Spinal cord (tissue), 10 donors: ENCODE data around the gene SLCO3A1. TPM values are rescaled to one million over a fixed set of nuclear protein-coding genes. Genes with fewer than 3 reads are reported as not detected.

Source experiments
- DNase-seq, 6 donors: peaks; one replicate each; pipeline versions ENCODE4 v3.0.0 to v3.0.0-alpha.2; 2013 to 2015; ENCODE audit warnings: low spot score in 6 of 6, low read depth in 4 of 6
- H3K27ac ChIP-seq: one replicate; pipeline ENCODE4 v1.5.1; 2013; ENCODE audit warnings: low read depth, low read length, control low read depth
- H3K27me3 ChIP-seq: one replicate; pipeline ENCODE4 v1.6.1; 2013; ENCODE audit warnings: low read length; ENCODE audit not compliant: control insufficient read depth, insufficient read depth
- H3K36me3 ChIP-seq: one replicate; pipeline ENCODE4 v1.6.1; 2013; ENCODE audit warnings: low read length; ENCODE audit not compliant: control insufficient read depth, insufficient read depth
- H3K4me1 ChIP-seq: one replicate; pipeline ENCODE4 v1.6.1; 2013; ENCODE audit warnings: low read length; ENCODE audit not compliant: control insufficient read depth, insufficient read depth
- H3K4me3 ChIP-seq: one replicate; pipeline ENCODE4 v1.5.1; 2013; ENCODE audit warnings: low read depth, low read length, control low read depth
- H3K9me3 ChIP-seq: one replicate; pipeline ENCODE4 v1.6.1; 2013; ENCODE audit warnings: low read length; ENCODE audit not compliant: control insufficient read depth, insufficient read depth
- WGBS: methylation state at CpG from one replicate; pipeline ENCODE4 v1.1.5; 2013; ENCODE audit warnings: missing lambda C conversion rate; ENCODE audit not compliant: insufficient coverage; 5-methylcytosine and 5-hydroxymethylcytosine counted together
- polyA plus RNA-seq, 2 donors: library from polyadenylated mRNA; unstranded; fragments of 120-200 nt; gene quantifications; one replicate each; pipeline ENCODE4 v1.2.1, GENCODE V29; 2013; ENCODE audit not compliant: insufficient read length in 2 of 2
- total RNA-seq, 2 donors: library from RNA; depleted of rRNA in 1 of 2; stranded (reverse); fragments of 120-200 nt in 1 of 2; fragments of >200 nt in 1 of 2; gene quantifications; one replicate each; pipeline versions ENCODE4 v1.2.3 to v1.2.4, GENCODE V29; 2013 to 2014
- donor health status: healthy.

SLCO3A1 gene
- total and polyA plus RNA-seq, 4 donors, result 4.6 to 22.2 (median 13.0) TPM

DNA sequence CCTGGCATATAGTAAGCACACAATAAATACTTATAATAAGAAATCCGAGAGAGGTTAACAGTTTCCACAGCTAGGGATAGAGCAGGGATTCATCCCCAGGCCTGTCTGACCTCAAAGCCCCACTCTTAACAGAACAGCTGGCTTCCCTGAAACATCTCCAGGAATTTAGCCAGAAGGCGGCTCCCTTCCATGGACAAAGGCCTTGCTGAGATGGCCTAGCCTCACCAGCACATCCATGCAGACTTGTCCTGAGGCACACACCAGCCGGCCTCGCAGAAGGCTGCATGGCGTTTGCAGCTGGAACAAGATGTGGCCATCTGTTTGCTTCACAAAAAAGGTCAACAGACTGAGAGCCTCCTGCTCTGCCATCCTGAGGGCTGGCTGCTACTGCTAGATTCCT lies 245.4 kb downstream of the SLCO3A1 start:
- WGBS, result 59% methylated on average over 4 of the region's 5 CpGs
- H3K27ac ChIP-seq, result no peak overlapping the region

DNA sequence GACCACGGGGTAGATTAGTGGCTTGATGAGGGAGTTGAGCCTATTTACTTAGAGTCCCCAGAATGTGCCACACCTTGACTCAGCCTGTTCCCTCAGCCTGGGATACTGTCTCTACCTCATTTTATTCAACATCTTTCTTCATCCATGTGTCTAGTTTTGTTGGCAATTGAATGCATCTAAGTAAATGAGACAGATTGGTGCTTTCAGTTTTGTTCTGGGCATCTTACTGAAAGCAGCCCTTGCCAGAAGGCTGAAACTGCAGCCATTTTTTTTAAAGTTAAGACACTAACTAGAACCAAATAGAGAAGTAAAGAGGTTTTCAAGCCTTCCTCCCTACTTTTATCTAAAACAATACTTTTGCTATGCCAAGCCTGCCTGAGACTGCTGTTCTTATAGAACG lies 246.8 kb downstream of the SLCO3A1 start:
- Histone ChIP-seq H3K36me3 (no peaks in the 10 kb centered on the region), H3K4me3 (no peak overlapping the region), H3K27me3 (no peaks in the 10 kb centered on the region), H3K27ac (no peak overlapping the region), H3K9me3 (no peaks in the 10 kb centered on the region), H3K4me1 (peaks cover 14% of the 10 kb centered on the region)
- DNase-seq, result peak in 1 of 6 donors; percentile 67
- no CpG with 5 or more reads among the region's 2 CpGs for WGBS

More for the DNA sequence above, 245.4 kb downstream of the SLCO3A1 start:
- no peak overlapping the region for H3K4me3 ChIP-seq
- no peaks in the 10 kb centered on the region for H3K27me3 ChIP-seq
- H3K9me3 ChIP-seq, result no peaks in the 10 kb centered on the region
- DNase-seq, result peak in 1 of 6 donors; percentile 77
- H3K4me1 ChIP-seq, result peaks cover 9% of the 10 kb centered on the region
- H3K36me3 ChIP-seq, result no peaks in the 10 kb centered on the region

DNA sequence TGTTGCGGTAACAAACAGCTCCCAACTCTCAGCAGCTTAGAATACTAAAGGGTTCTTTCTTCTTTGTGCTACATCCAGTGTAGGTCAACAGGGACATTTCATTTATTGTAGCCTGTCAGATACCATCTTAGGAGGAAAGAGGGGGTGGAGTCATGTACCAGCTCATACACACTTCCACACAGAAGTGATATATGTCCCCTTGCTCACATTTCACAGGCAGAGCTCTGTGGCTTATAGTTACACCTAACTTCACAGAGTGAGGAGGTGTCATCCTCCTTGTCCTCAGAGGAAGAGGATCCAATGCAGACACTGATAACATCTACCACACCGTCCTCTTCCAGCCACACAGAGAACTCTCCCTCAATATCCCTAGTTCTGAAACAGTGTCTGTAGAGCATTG lies 247.2 kb downstream of the SLCO3A1 start:
- Histone ChIP-seq H3K36me3 (no peaks in the 10 kb centered on the region), H3K4me1 (peaks cover 14% of the 10 kb centered on the region), H3K27me3 (no peaks in the 10 kb centered on the region), H3K9me3 (no peaks in the 10 kb centered on the region), H3K4me3 (no peak overlapping the region), H3K27ac (no peak overlapping the region)
- no CpG with 5 or more reads among the region's 2 CpGs for WGBS
- no peak for DNase-seq

GRCh38 chr15:92101708-92102394 lies 248.3 kb downstream of the SLCO3A1 start:
- Histone ChIP-seq H3K36me3 (no peaks in the 10 kb centered on the region), H3K27me3 (no peaks in the 10 kb centered on the region), H3K4me3 (no peak overlapping the region), H3K9me3 (no peaks in the 10 kb centered on the region), H3K4me1 (peaks cover 16% of the 10 kb centered on the region), H3K27ac (no peak overlapping the region)
- 76% methylated on average over 8 of the region's 9 CpGs for WGBS
- peak in 1 of 6 donors; percentile 45 for DNase-seq

GRCh38 chr15:92102395-92102755 lies 248.9 kb downstream of the SLCO3A1 start:
- H3K4me1 ChIP-seq, result peaks cover 16% of the 10 kb centered on the region
- no peak for DNase-seq
- no peaks in the 10 kb centered on the region for H3K36me3 ChIP-seq
- no peaks in the 10 kb centered on the region for H3K27me3 ChIP-seq
- no peaks in the 10 kb centered on the region for H3K9me3 ChIP-seq
- no peak overlapping the region for H3K4me3 ChIP-seq
- 100% methylated on average over 1 of the region's 2 CpGs for WGBS
- no peak overlapping the region for H3K27ac ChIP-seq

DNA sequence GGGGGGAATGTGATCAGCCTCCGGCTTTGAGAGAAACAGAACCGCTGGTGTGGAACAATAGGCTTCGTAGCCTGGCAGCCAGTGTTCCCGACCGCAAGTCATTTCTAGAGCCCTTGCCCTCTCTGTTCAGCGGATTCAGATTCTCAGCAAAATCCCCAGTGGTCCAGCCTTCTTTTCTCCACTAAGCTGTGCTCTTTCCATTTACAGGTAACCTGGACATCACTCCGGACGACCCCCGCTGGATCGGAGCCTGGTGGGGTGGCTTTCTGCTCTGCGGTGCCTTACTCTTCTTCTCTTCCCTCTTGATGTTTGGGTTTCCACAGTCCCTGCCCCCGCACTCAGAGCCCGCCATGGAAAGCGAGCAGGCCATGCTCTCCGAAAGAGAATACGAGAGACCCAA lies 250.6 kb downstream of the SLCO3A1 start:
- H3K4me1 ChIP-seq, result peaks cover 12% of the 10 kb centered on the region
- H3K27me3 ChIP-seq, result no peaks in the 10 kb centered on the region
- no peak overlapping the region for H3K27ac ChIP-seq
- no peak overlapping the region for H3K4me3 ChIP-seq
- no peaks in the 10 kb centered on the region for H3K9me3 ChIP-seq
- H3K36me3 ChIP-seq, result no peaks in the 10 kb centered on the region
- 79% methylated on average over 16 of the region's 16 CpGs for WGBS
- peak in 1 of 6 donors; percentile 46 for DNase-seq

DNA sequence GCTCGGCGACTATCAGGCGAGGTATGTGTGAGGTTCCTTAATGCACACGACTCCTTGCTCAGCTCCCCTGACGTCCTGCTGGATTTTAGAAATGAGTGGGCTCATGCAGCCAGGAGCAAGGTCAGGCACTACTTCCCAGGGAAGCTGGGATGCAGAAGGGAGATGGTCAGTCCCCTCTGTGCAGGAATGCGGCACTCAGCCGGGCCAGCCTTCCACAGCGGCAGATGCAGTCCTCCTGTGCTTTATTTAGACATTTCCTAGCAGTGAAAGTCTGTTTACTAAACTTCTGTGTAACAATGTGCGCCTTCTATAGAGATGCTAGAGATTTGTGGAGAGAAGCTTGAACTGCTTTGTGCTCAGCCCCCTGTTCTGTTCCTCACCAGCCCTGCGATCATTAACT lies 252.1 kb downstream of the SLCO3A1 start:
- Histone ChIP-seq H3K4me1 (peaks cover 18% of the 10 kb centered on the region), H3K27me3 (no peaks in the 10 kb centered on the region), H3K27ac (no peak overlapping the region), H3K36me3 (no peaks in the 10 kb centered on the region), H3K4me3 (no peak overlapping the region), H3K9me3 (no peaks in the 10 kb centered on the region)
- WGBS, result 59% methylated on average over 10 of the region's 10 CpGs
- no peak for DNase-seq

- DNase-seq, result no peak
- H3K27ac ChIP-seq, result no peak overlapping the region
- no peak overlapping the region for H3K4me3 ChIP-seq
- H3K9me3 ChIP-seq, result no peaks in the 10 kb centered on the region
- WGBS, result 30% methylated on average over 3 of the region's 4 CpGs
- H3K27me3 ChIP-seq, result no peaks in the 10 kb centered on the region
- H3K36me3 ChIP-seq, result no peaks in the 10 kb centered on the region
- H3K4me1 ChIP-seq, result peaks cover 28% of the 10 kb centered on the region
These were observed 254.0 kb downstream of the SLCO3A1 start for GRCh38 chr15:92107510-92107909.

DNA sequence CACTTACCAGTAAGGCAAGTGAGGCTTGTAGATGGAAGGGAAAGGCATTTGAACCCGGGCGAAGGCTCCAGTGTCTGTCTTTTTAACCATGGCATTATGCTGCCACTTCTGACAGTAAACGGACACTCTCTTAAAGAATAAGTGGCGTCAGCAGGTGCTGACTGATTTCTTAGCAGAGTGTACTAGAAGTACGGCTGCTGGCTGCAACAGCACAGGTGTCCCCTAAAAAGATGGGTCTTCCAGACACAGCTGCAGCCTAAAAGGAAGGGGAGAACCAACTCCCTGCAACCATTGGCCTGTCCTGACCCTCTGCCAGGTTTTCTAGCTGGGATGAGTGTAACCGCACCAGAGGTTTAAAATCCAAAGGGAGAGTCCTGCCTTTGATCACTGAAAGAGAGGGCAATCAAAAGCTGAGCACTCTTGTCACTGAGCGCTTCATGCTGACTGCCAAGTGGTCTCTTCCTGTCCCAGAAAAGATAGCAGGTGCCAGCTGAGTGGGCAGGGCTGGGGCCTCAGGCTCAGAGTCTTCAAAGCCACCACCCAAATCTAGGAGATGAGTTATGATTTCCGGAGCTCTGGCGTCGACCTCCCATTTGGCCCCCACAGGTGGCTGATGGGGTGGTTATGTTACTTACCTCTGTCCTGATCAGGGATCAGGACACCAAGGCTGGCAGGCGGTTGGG lies 255.8 kb downstream of the SLCO3A1 start:
- Histone ChIP-seq H3K27ac (no peak overlapping the region), H3K27me3 (no peaks in the 10 kb centered on the region), H3K36me3 (no peaks in the 10 kb centered on the region), H3K9me3 (no peaks in the 10 kb centered on the region), H3K4me3 (no peak overlapping the region), H3K4me1 (peaks cover 37% of the 10 kb centered on the region)
- DNase-seq, result no peak
- 70% methylated on average over 5 of the region's 11 CpGs for WGBS

DNA sequence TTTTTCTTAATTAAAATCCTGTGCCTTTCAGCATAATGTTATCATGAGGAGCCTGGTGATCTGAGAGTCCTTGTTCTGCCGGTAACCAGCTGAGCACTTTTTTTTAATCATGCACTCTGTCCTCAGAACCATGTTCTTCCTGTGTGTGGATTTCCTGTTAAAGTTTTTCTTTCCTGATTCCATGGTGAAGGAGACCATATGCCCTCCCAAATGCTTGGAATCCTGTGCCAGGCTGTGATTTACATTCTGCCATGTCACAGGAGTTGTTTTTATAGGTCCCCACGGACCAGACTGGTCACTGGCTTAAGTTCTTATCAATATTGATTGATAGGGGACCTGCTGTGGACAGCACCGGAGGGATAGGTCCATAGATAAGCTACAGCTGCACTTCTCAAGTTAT lies 257.8 kb downstream of the SLCO3A1 start:
- H3K4me3 ChIP-seq, result no peak overlapping the region
- DNase-seq, result peak in 1 of 6 donors; percentile 86
- H3K4me1 ChIP-seq, result peaks cover 38% of the 10 kb centered on the region
- H3K36me3 ChIP-seq, result no peaks in the 10 kb centered on the region
- H3K9me3 ChIP-seq, result no peaks in the 10 kb centered on the region
- WGBS, result 43% methylated on average over 1 of the region's 3 CpGs
- no peak overlapping the region for H3K27ac ChIP-seq
- no peaks in the 10 kb centered on the region for H3K27me3 ChIP-seq
